ENCODE measurements around the gene RABGGTA. TPM values are rescaled to one million over a fixed set of nuclear protein-coding genes. Genes with fewer than 3 reads are reported as not detected.

The RABGGTA gene
- total and polyA plus RNA-seq, 2 donors (not counting 1 experiment from before 2014, with no cell fraction given): 15.1 to 21.0 TPM

DNA sequence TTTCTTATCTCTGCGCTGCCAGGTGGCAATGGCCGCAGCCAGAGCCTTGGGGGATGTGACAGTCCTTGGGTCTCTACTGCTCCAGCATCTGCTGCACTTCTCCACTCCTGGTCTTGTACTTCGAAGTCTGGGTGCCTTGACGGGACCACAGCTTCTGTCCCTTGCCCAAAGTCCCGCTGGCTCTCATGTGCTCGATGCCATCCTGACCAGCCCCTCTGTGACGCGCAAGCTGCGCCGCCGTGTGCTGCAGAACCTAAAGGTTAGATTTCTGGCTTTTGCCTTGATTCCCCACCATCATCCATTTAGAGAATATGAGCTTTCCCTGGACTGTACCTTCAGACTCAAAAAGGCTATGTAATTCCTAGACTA is 32.6 kb upstream of the RABGGTA start:
- Histone ChIP-seq H3K27ac (ENCODE audit: insufficient read depth, low read length) (no peak overlapping the region), H3K4me1 (ENCODE audit: control insufficient read depth, extremely low read depth, insufficient read depth, low read length) (peaks cover 4% of the 10 kb centered on the region), H3K9me3 (ENCODE audit: control insufficient read depth, insufficient read depth, low read depth, low read length) (no peaks in the 10 kb centered on the region), H2AFZ (ENCODE audit: low read length) (no peak overlapping the region), H3K4me2 (ENCODE audit: extremely low read depth, insufficient read depth, low read length) (no peak overlapping the region), H3K36me3 (ENCODE audit: control insufficient read depth, insufficient read depth, low read length) (peaks cover 19% of the 10 kb centered on the region), H3K4me3 (replicated peaks in 1 of 4; ENCODE audit: control extremely low read depth in 1 of 4, insufficient read depth in 1 of 4, low read depth in 3 of 4, low read length in 4 of 4) (no peak overlapping the region), H3K79me2 (ENCODE audit: control insufficient read depth, insufficient read depth, low read length) (peaks cover 11% of the 10 kb centered on the region), H3K27me3 (ENCODE audit: control insufficient read depth, insufficient read depth, low read length) (no peaks in the 10 kb centered on the region), H4K20me1 (ENCODE audit: control insufficient read depth, extremely low read depth, insufficient read depth, low read length) (no peaks in the 10 kb centered on the region), H3K9ac (ENCODE audit: insufficient read depth, low read length) (no peak overlapping the region)
- DNase-seq (ENCODE audit: low read depth in 2 of 2): no peak
- TF ChIP-seq EZH2 (IDR thresholded peaks at IDR 0.05; ENCODE audit: low read length, missing control alignments): no peak
- TF ChIP-seq, protein P1, sequence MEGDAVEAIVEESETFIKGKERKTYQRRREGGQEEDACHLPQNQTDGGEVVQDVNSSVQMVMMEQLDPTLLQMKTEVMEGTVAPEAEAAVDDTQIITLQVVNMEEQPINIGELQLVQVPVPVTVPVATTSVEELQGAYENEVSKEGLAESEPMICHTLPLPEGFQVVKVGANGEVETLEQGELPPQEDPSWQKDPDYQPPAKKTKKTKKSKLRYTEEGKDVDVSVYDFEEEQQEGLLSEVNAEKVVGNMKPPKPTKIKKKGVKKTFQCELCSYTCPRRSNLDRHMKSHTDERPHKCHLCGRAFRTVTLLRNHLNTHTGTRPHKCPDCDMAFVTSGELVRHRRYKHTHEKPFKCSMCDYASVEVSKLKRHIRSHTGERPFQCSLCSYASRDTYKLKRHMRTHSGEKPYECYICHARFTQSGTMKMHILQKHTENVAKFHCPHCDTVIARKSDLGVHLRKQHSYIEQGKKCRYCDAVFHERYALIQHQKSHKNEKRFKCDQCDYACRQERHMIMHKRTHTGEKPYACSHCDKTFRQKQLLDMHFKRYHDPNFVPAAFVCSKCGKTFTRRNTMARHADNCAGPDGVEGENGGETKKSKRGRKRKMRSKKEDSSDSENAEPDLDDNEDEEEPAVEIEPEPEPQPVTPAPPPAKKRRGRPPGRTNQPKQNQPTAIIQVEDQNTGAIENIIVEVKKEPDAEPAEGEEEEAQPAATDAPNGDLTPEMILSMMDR (conservative IDR thresholded peaks at IDR 0.05 in 1 of 2, IDR thresholded peaks at IDR 0.05 in 1 of 2; ENCODE audit: low read depth in 1 of 2, low read length in 2 of 2): no peak

- Histone ChIP-seq H3K4me1 (ENCODE audit: control insufficient read depth, extremely low read depth, insufficient read depth, low read length) (peaks cover 10% of the 10 kb centered on the region), H4K20me1 (ENCODE audit: control insufficient read depth, extremely low read depth, insufficient read depth, low read length) (no peaks in the 10 kb centered on the region), H3K9ac (ENCODE audit: insufficient read depth, low read length) (peak overlapping the region; percentile 89), H3K9me3 (ENCODE audit: control insufficient read depth, insufficient read depth, low read depth, low read length) (no peaks in the 10 kb centered on the region), H2AFZ (ENCODE audit: low read length) (peak overlapping the region; percentile 33), H3K27me3 (ENCODE audit: control insufficient read depth, insufficient read depth, low read length) (no peaks in the 10 kb centered on the region), H3K4me2 (ENCODE audit: extremely low read depth, insufficient read depth, low read length) (peak overlapping the region; percentile 99), H3K4me3 (replicated peaks in 1 of 4; ENCODE audit: control extremely low read depth in 1 of 4, insufficient read depth in 1 of 4, low read depth in 3 of 4, low read length in 4 of 4) (peak overlapping the region; percentile 95 to 99 (median 96)), H3K79me2 (ENCODE audit: control insufficient read depth, insufficient read depth, low read length) (peaks cover 11% of the 10 kb centered on the region), H3K36me3 (ENCODE audit: control insufficient read depth, insufficient read depth, low read length) (peaks cover 25% of the 10 kb centered on the region), H3K27ac (ENCODE audit: insufficient read depth, low read length) (peak overlapping the region; percentile 88)
- no peak for DNase-seq (ENCODE audit: low read depth in 2 of 2)
- TF ChIP-seq, protein P1 (conservative IDR thresholded peaks at IDR 0.05 in 1 of 2, IDR thresholded peaks at IDR 0.05 in 1 of 2; ENCODE audit: low read depth in 1 of 2, low read length in 2 of 2): no peak
- no peak for TF ChIP-seq EZH2 (IDR thresholded peaks at IDR 0.05; ENCODE audit: low read length, missing control alignments)
Measured at GRCh38 chr14:24300326-24300980, 29.1 kb upstream of the RABGGTA start.

DNA sequence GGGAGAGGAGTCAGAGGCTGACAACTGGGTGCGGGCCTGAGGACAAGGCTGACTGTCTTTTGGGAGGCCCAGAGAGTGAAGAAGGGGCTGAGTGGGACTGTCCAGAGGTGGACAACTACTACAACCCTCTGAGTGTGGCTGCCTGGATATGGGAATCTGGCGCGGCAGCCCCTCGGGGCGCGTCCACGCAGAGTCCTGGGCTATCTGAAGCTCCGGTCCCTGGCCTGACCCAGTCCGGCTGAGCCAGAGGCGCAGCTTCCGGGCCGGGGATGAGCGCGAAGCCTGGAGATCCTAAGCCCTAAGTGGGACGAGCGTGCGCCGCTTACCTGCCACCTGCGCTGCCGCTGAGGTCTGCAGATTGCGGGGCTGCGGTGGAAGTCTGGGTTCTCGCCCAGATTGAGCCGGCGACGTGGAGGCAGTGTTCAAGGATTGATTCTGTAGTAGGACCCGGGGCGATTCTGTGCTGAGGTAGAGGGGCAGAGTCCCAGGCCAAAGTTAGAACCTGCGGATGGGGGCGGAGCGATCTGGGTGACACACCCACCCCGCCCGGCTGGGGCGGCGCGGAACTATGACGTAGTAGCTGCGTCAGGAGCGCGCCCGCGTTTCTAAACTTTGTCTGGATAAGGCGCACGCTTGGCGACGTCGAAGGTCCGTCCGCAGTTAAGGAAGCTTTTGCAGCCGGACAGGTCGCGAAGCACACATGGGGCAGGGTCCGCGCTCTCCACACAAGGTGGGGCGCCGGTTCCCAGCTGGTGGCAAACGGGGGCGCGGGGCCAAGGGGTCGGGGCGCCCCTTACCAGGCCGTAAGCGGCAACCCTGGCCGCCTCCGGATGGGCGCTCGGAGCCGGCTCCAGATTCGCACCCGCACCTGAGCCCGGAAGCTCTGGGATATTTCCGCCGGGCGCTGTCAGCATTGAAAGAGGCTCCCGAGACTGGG is 28.1 kb upstream of the RABGGTA start, which contains the start of the genes DHRS1 and NOP9:
DHRS1 (minus strand) TSS at position 526 of the 937 bp plus-strand sequence. CDS start 674 bp downstream, outside the sequence.
NOP9 (plus strand) TSS at position 596 of the 937 bp plus-strand sequence; CDS start at position 701, 105 bp downstream.
- H3K27ac ChIP-seq (ENCODE audit: insufficient read depth, low read length): peak within 1 kb of the TSS; percentile 88
- peak within 1 kb of the TSS; percentile 89 for H3K9ac ChIP-seq (ENCODE audit: insufficient read depth, low read length)
- peak within 1 kb of the TSS; percentile 95 to 99 (median 96) for H3K4me3 ChIP-seq (replicated peaks in 1 of 4; ENCODE audit: control extremely low read depth in 1 of 4, insufficient read depth in 1 of 4, low read depth in 3 of 4, low read length in 4 of 4)
- TF ChIP-seq, protein P1 (conservative IDR thresholded peaks at IDR 0.05 in 1 of 2, IDR thresholded peaks at IDR 0.05 in 1 of 2; ENCODE audit: low read depth in 1 of 2, low read length in 2 of 2): no peak
- TF ChIP-seq EZH2 (IDR thresholded peaks at IDR 0.05; ENCODE audit: low read length, missing control alignments): no peak
- no peaks in the 10 kb centered on the region for H3K9me3 ChIP-seq (ENCODE audit: control insufficient read depth, insufficient read depth, low read depth, low read length)
- H3K27me3 ChIP-seq (ENCODE audit: control insufficient read depth, insufficient read depth, low read length): no peaks in the 10 kb centered on the region
- H3K4me2 ChIP-seq (ENCODE audit: extremely low read depth, insufficient read depth, low read length): peak within 1 kb of the TSS; percentile 99
- H3K4me1 ChIP-seq (ENCODE audit: control insufficient read depth, extremely low read depth, insufficient read depth, low read length): peaks cover 10% of the 10 kb centered on the region
- peaks cover 11% of the 10 kb centered on the region for H3K79me2 ChIP-seq (ENCODE audit: control insufficient read depth, insufficient read depth, low read length)
- H4K20me1 ChIP-seq (ENCODE audit: control insufficient read depth, extremely low read depth, insufficient read depth, low read length): no peaks in the 10 kb centered on the region
- peaks cover 25% of the 10 kb centered on the region for H3K36me3 ChIP-seq (ENCODE audit: control insufficient read depth, insufficient read depth, low read length)
- peak; percentile 84 to 87 for DNase-seq (ENCODE audit: low read depth in 2 of 2)
- peak within 1 kb of the TSS; percentile 98 for H2AFZ ChIP-seq (ENCODE audit: low read length)
